Pancreas (tissue), 10 donors: ENCODE measurements around the gene RBPMS2. TPM values are rescaled to one million over a fixed set of nuclear protein-coding genes. Genes with fewer than 3 reads are reported as not detected.

Experiments
- ATAC-seq, 4 donors: fragments of 200-7000 bp; cut with Tn5 transposase; one replicate each; pipeline versions ENCODE4 v1.8.0 to v1.9.1; 2020; ENCODE audit warnings: mild to moderate bottlenecking in 4 of 4, moderate library complexity in 4 of 4
- DNase-seq, 6 donors: peaks; one replicate each; pipeline ENCODE4 v3.0.0-alpha.2; 2020
- FAIRE-seq: peaks from 2 replicates; lab custom pipeline; 2012; peaks lifted over from hg19 to GRCh38; lab: Jason Lieb, UNC
- H3K27ac ChIP-seq, 4 donors: fragments of 200-600 bp; sonication (generic); 1 replicate in 3 of 4; 2 replicates in 1 of 4; pipeline versions ENCODE4 v1.5.0 to v1.8.0; 2020
- H3K27me3 ChIP-seq, 4 donors: fragments of 200-600 bp; one replicate each; pipeline ENCODE4 v1.8.0; 2021
- H3K36me3 ChIP-seq, 3 donors: fragments of 200-600 bp; sonication (generic) in 1 of 3; one replicate each; pipeline versions ENCODE4 v1.5.0 to v1.8.0; 2020 to 2021
- H3K4me1 ChIP-seq, 3 donors: fragments of 200-600 bp; one replicate each; pipeline ENCODE4 v1.8.0; 2021
- H3K4me3 ChIP-seq, 4 donors: fragments of 200-600 bp; sonication (generic) in 2 of 4; one replicate each; pipeline versions ENCODE4 v1.5.0 to v1.8.0; 2020 to 2021
- H3K9me3 ChIP-seq, 4 donors: fragments of 200-600 bp; one replicate each; pipeline ENCODE4 v1.8.0; 2021
- CTCF ChIP-seq, 4 donors: fragments of 200-600 bp; sonication (generic) in 3 of 4; IDR thresholded peaks; one replicate each; pipeline versions ENCODE4 v1.5.0 to v1.8.0; 2021; ENCODE audit warnings: antibody characterized with exemption in 4 of 4
- WGBS, 2 donors: extraction: QIAGEN DNeasy Blood & Tissue Kit; methylation state at CpG; one replicate each; pipeline ENCODE4 v1.1.7; 2013; 5-methylcytosine and 5-hydroxymethylcytosine counted together
- intact Hi-C, 3 donors: fragments of 100-400 bp; cut with DNase I; formaldehyde crosslinking; loops; one replicate each; pipeline versions ENCODE4 v1.11.1 to v1.14.2; 2022
- polyA plus RNA-seq, 2 donors: library from polyadenylated mRNA; stranded (reverse); fragments of 200-250 nt; gene quantifications; one replicate each; pipeline ENCODE4 v1.2.3, GENCODE V29; 2013
- total RNA-seq, 6 donors: library from RNA; stranded (reverse); fragmentation: NEBNext Ultra II Directional in 4 of 6; extraction: Animal tissue kit (Norgen Biotek cat#: 25700) in 4 of 6; gene quantifications; one replicate each; pipeline versions ENCODE4 v1.2.1 to v1.2.4, GENCODE V29; 2021 to 2023
- donor health status: healthy with polysubstance abuse.
- donor health status: DM: no; HTN: no; CAD: no; lungs with moderate emphysema.
- donor health status: DM: no; HTN: no; CAD: no.
- donor health status: control.
- donor health status: control.
- donor health status: Bipolar disorder and iron deficiency.
- donor health status: DM: yes; HTN: yes; CAD: no.
- donor health status: DM: no; HTN: no; CAD: no.
- donor health status: DM: no; HTN: no; CAD: no.
- donor health status: DM: yes; HTN: yes; CAD: no.

RBPMS2 gene
- total and polyA plus RNA-seq, 8 donors, result 0.52 to 2.3 (median 1.3) TPM

DNA sequence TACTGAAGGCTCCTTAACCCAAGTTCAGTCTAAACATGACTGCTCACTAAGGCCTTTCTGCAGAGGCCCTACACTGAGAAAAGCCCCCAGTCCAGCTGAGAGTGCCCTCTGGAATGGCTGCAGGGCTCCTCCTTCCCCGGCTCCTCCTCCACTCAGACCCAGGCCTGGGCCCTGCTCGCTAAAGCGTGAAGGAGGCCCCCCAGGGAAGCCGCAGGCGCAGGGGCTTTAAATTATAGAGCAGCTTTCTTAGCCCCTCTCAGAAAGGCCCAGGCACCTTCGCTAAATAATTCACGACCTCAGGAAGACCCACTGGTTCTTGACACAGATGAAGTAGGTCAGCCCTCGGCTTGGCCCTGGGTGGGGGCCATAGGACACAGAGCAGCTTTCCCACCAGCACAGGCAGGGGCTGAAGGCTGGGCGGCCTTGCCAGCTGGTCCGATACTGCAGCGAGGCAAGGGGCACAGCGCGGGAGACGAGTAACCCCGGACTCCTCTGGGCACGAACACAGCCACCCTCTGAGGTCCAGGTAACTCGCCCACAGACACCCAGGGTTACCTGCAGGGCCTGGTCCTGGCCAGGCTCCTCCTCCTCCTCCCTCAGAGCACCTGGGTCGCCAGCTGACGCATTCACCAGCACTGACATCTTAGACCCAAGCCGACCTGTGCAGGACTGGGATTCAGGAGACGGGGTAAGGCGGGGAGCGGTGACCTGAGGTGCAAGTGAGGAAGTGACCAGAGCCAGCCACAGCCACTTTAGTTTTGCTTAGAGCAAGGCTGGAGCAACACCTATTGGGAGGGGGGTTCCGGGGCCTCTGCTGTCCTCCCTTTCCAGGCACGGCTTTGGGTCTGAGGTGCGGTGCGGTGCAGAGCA lies 36.9 kb downstream of the RBPMS2 start:
- no peaks in the 10 kb centered on the region for H3K27me3 ChIP-seq
- ATAC-seq, result no peak
- no peak overlapping the region for H3K27ac ChIP-seq
- no peak for DNase-seq
- H3K4me3 ChIP-seq, result no peak overlapping the region
- no peak for TF ChIP-seq CTCF (IDR thresholded peaks at IDR 0.05)
- H3K36me3 ChIP-seq, result no peaks in the 10 kb centered on the region
- 86 to 90% methylated on average over 27 of the region's 27 CpGs for WGBS, 2 donors
- no peak for FAIRE-seq
- no peaks in the 10 kb centered on the region for H3K9me3 ChIP-seq
- H3K4me1 ChIP-seq, result no peaks in the 10 kb centered on the region
- intact Hi-C loops, result loop anchor here in 1 of 3 donors (10.0 kb wide), 1 partner anchor 176 kb away; the partner anchor contains the start of gene ANKDD1A

GRCh38 chr15:64732156-64732860 lies 43.1 kb downstream of the RBPMS2 start:
- ATAC-seq (no peak), FAIRE-seq (no peak), DNase-seq (no peak)
- Histone ChIP-seq H3K27me3 (no peaks in the 10 kb centered on the region), H3K27ac (no peak overlapping the region), H3K36me3 (no peaks in the 10 kb centered on the region), H3K4me1 (no peaks in the 10 kb centered on the region), H3K4me3 (no peak overlapping the region), H3K9me3 (no peaks in the 10 kb centered on the region)
- intact Hi-C loops, result loop anchor here (5.0 to 10.0 kb wide), 3 partner anchors 75 to 182 kb away; partner anchors contain the start of gene ANKDD1A (in 1 of the 3)
- 70 to 73% methylated on average over 7 of the region's 7 CpGs for WGBS, 2 donors
- TF ChIP-seq CTCF (IDR thresholded peaks at IDR 0.05), result no peak

DNA sequence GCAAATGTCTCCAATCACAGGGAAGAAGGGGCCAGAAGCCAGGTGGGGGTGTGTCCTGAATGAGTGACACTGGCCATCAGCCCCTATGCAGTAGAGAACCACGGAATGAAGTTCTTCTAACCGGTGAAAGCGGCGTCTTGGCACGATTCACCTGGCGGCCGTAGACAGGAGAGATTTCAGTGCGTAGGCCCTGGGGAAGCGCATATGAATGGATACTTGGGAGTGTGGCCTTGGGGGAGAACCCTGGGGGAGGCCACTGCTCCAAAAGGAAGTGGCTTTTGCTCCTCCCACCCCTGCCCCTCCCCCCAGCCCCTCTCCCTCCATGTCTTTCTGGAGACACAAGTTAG lies 43.6 kb downstream of the RBPMS2 start:
- intact Hi-C loops, result loop anchor here (5.0 to 10.0 kb wide), 3 partner anchors 76 to 183 kb away; partner anchors contain the start of gene ANKDD1A (in 1 of the 3)
- H3K4me3 ChIP-seq, result no peak overlapping the region
- no peak for FAIRE-seq
- ATAC-seq, result no peak
- no peak overlapping the region for H3K27ac ChIP-seq
- H3K36me3 ChIP-seq, result no peaks in the 10 kb centered on the region
- 45 to 49% methylated on average over 9 of the region's 9 CpGs for whole genome bisulfite sequencing, 2 donors
- H3K4me1 ChIP-seq, result no peaks in the 10 kb centered on the region
- no peak for TF ChIP-seq CTCF (IDR thresholded peaks at IDR 0.05)
- no peaks in the 10 kb centered on the region for H3K9me3 ChIP-seq
- H3K27me3 ChIP-seq, result no peaks in the 10 kb centered on the region
- no peak for DNase-seq

GRCh38 chr15:64731012-64731804 lies 44.2 kb downstream of the RBPMS2 start:
- Histone ChIP-seq H3K27ac (no peak overlapping the region), H3K4me3 (no peak overlapping the region), H3K9me3 (no peaks in the 10 kb centered on the region), H3K27me3 (no peaks in the 10 kb centered on the region), H3K4me1 (no peaks in the 10 kb centered on the region), H3K36me3 (no peaks in the 10 kb centered on the region)
- FAIRE-seq (no peak), ATAC-seq (peak; percentile 92 to 96 (median 96)), DNase-seq (peak; percentile 81 to 95 (median 92))
- 14 to 21% methylated on average over 16 of the region's 16 CpGs for WGBS, 2 donors
- intact Hi-C loops, result loop anchor here (5.0 to 10.0 kb wide), 3 partner anchors 76 to 184 kb away; partner anchors contain the start of gene ANKDD1A (in 1 of the 3)
- TF ChIP-seq CTCF (IDR thresholded peaks at IDR 0.05), result peak; percentile 70 to 91 (median 83)
